ENCODE data around the gene WASHC3.
"Not testable (repeated sequence)": the region's sequence is repeated elsewhere in the genome, so short reads cannot be mapped to it uniquely, and the experiment has no call there.

The WASHC3 gene

GRCh38 chr12:102050660-102051430, 10.9 kb downstream of the WASHC3 start:
- no peak for DNase-seq

GRCh38 chr12:102043928-102044327, 17.9 kb downstream of the WASHC3 start:
- no peak for DNase-seq

GRCh38 chr12:102033991-102034745, 27.6 kb downstream of the WASHC3 start:
- DNase-seq = no peak

DNA sequence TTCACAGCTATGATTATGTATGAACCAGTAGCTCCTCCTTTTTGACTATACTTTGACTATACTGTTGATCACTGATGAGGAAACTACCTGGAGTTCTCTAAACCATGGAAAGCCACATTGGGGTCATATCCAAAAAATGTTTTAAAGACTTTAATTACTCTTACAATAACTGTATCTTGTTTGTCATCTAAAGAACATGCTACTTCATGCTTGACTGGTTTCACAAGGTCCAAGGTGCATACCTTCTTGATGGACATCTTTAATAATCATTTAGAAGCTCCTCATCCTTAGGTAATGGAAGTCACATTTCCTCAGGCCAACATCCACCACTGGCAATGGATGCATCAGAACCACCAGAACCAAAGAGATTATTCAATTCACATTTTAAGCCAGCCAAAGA, 29.9 kb downstream of the WASHC3 start:
- no peak for DNase-seq

DNA sequence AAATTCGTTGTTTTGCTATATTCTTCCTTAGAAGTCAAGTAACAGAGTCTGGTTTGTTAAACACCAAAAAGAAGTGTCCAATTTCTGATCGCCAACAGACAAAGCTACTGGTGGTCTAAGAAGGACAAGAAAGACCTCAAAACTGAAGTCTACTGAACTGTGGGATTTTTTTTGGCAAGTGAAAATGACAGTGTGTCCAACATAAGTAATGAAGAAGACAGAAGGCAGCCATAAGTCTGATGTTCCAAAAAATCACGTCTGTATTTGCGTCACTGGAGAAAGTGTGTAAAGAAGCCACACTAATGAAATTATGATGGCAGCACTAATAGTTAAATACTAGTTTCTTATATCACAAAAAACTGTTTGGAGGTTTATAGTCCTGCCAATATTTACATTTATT, 32.6 kb downstream of the WASHC3 start:
- no peak for DNase-seq

GRCh38 chr12:102026728-102027127, 35.1 kb downstream of the WASHC3 start:
- DNase-seq = no peak

- DNase-seq = no peak
These were observed 37.0 kb downstream of the WASHC3 start for GRCh38 chr12:102024765-102025164.

DNA sequence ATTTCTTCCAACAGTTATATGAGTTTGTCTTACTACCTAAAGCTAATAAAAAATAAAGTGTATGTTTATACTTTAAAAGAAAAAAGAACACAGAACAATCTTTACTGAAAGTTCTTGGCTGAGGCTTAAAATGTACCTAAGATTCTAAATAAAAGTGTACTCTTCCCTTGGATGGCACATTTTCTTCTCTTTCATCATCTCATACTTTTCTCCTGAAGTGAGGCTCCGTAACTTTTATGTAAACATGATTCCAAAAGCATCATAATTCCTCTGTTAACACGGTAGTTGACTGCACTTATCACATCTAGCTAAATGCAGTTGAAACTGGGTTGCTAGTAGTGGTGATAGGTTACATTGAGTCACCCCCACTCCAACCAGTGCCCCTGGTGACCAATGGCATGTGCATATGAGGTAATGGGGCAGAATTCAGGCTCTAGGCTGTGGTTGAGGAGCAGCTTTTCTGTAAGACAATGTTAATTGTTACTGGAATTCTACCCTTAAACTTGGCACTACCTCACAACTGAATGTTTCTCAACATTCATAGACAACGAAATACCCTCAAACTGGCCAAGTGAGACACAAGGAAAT, 38.4 kb downstream of the WASHC3 start:
- no peak for DNase-seq

GRCh38 chr12:102022286-102022685, 39.5 kb downstream of the WASHC3 start:
- DNase-seq = no peak

GRCh38 chr12:102021540-102022246, 40.1 kb downstream of the WASHC3 start:
- no peak for DNase-seq

DNA sequence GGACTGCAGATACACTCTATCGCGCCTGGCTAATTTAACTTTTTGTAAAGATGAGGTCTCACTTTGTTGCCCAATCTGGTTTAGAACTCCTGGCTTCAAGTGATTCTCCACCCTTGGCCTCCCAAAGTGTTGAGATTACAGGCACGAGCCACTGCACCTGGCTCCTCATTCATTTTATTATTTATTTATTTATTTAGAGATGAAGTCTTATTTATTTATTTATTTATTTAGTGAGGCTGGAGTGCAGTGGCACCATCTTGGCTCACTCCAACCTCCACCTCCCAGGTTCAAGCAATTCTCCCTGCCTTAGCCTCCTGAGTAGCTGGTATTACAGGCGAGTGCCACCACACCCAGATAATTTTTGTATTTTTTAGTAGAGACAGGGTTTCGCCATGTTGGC, 43.2 kb downstream of the WASHC3 start:
- not testable (repeated sequence) for DNase-seq

DNA sequence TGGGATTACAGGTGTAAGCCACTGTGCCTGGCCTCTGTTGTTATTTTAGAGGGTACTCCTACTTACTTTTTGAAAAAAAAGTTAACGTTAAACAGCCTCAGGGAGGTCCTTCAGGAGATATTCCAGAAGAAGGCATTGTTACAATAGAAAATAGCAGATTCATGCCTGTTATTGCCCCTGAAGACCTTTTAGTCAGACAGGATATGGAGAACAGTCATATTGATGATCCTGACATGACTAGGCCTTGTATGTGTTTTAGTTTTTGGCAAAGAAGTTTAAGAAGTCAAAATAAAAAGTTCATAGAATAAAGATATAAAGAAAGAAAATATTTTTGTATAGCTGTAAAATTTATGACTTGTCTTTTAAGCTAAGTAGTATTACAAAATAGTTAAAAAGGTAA, 45.3 kb downstream of the WASHC3 start:
- DNase-seq = no peak

DNA sequence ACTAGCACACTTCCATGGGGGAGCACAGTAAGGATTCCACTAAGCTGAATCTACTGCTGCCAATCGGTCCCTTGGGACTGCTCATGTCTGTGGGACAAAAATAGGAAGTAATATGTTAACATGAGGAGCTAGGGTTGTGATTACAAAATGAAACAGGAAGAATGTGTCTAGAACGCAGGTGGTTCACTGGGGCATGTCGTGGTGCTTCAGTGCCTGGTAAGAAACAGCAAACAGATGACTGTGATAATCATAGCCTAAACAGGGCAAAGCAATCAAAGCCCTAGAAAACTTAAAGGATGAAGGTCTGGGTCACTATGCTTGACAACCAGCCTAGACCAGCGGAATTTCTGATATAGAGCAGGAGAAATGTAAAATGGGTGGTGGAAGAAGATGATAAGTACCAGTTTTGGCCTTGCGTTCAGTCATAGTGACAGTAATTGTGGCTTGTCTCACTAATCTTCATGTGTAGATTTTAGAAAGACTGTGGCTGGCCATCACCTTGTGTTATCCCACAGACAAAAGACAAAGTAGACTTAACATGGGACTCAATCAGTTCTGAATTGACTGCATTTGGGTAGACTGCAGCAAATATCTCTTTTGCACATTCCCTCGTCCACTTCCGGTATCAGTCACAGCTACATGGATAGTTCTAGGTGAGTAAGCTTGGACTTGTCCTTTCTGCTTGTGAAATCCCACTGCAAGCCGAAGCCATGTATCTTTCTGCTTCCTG, 51.4 kb downstream of the WASHC3 start:
- no peak for DNase-seq

- DNase-seq = no peak
These were observed 52.0 kb downstream of the WASHC3 start for GRCh38 chr12:102009796-102010195.

- DNase-seq = no peak
These were observed 53.1 kb downstream of the WASHC3 start for GRCh38 chr12:102008615-102009126.

GRCh38 chr12:102005256-102005655, 56.5 kb downstream of the WASHC3 start:
- no peak for DNase-seq

DNA sequence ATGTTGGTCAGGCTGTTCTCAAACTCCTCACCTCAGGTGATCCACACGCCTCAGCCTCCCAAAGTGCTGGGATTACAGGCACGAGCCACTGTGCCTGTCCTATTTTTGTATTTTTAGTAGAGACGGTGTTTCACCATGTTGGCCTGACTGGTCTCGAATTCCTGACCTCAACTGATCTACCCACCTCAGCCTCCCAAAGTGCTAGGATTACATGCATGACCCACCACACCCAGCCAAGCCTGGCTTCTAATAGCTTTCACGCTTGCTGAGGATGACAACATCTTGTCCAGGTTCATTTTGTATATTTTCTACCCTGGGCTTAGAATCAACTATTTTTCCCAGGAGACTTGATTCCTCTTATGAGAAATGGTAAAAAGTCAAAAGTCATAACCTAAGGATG, 64.7 kb downstream of the WASHC3 start:
- no peak for DNase-seq

DNA sequence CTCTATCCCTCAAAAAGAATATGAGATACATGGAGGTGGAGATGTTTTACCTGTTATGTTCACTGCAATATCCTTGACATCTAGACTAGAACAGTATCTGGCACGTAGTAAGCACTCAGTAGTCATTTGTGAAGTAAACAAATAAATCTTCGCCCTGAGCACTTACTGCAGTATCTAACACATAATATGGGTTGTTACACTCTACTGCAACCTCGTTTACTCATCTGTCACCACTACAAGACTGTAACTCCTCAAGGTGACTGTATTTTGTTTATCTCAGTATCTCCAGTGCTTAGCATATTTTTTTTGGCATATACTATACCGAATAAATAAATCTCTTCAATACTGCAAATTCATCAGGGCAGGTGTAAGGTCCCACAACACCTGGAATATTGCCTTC, 66.1 kb downstream of the WASHC3 start:
- DNase-seq = no peak

DNA sequence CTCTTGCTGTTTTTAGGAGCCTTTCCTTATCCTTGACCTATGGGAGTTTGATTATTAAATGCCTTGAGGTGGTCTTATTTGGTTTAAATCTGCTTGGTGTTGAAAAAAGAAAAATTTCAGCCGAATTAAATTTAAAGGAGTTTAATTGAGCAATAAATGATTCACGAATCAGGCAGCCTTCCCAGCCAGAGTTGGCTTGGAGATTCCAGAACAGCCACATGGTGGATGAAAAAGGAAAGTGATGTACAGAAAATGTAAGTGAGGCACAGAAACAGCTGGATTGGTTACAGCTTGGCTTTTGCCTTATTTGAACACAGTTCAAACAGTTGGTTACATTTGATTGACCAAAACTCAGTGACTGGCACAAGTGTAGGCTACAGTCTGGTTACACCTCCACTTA, 69.7 kb downstream of the WASHC3 start:
- no peak for DNase-seq

- no peak for DNase-seq
These were observed 79.5 kb downstream of the WASHC3 start for GRCh38 chr12:101982307-101982706.

- DNase-seq = no peak
These were observed 79.9 kb downstream of the WASHC3 start for GRCh38 chr12:101981868-101982267.

DNA sequence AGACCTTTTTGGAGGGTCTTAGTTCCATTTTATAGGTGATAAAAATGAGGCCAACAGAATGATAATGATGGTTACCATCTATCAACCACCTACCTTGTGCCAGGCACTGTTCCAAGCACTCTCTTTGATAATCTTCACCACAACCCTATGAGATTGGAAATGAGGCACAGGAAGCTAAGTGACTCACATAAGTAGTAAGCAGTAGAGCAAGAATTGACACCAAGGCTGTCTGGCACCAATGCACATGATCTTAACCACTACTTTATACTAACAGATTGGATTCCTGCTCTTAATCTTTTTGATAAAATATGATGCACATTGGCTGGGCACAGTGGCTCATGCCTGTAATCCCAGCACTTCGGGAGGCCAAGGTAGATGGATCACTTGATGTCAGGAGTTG, 93.0 kb downstream of the WASHC3 start:
- DNase-seq = no peak

GRCh38 chr12:101967506-101967905, 94.3 kb downstream of the WASHC3 start:
- no peak for DNase-seq
